NB4 (cell line): ENCODE data around the gene WDR20.

Experiments used
- DNase-seq: peaks from one replicate; pipeline ENCODE4 v3.0.0; 2010; ENCODE audit warnings: low read depth
- H3K4me3 ChIP-seq: one replicate; pipeline ENCODE4 v1.5.1; 2011; ENCODE audit warnings: mild to moderate bottlenecking, low read depth, low read length, moderate library complexity
- CTCF ChIP-seq: IDR thresholded peaks from one replicate; pipeline ENCODE4 v1.5.1; 2012; ENCODE audit warnings: low read depth, low read length
- MAX ChIP-seq: IDR thresholded peaks from 2 replicates; pipeline ENCODE4 v1.6.1; 2011; ENCODE audit warnings: low read depth, low read length
- MYC ChIP-seq: IDR thresholded peaks from 2 replicates; pipeline ENCODE4 v1.6.1; 2011; ENCODE audit warnings: low read depth, low read length
- POLR2A ChIP-seq: IDR thresholded peaks from 2 replicates; pipeline ENCODE4 v1.6.1; 2011; ENCODE audit warnings: mild to moderate bottlenecking; ENCODE audit not compliant: insufficient read length; ENCODE audit errors: extremely low read depth

The WDR20 gene

GRCh38 chr14:102233081-102233480 lies 93.4 kb downstream of the WDR20 start:
- DNase-seq = no peak
- peak overlapping the region; percentile 85 for H3K4me3 ChIP-seq
- TF ChIP-seq MAX = no peak

- H3K4me3 ChIP-seq = peak overlapping the region; percentile 85
- DNase-seq = peak; percentile 47
- no peak for TF ChIP-seq MYC
- TF ChIP-seq CTCF = no peak
- no peak for TF ChIP-seq MAX
- TF ChIP-seq POLR2A = no peak
Measured at GRCh38 chr14:102234331-102235264, 94.9 kb downstream of the WDR20 start.

- TF ChIP-seq POLR2A (no peak), CTCF (peak; percentile 73), MAX (peak; percentile 69), MYC (peak; percentile 81)
- DNase-seq = peak; percentile 90
- peak overlapping the region; percentile 85 for H3K4me3 ChIP-seq
Measured at GRCh38 chr14:102235275-102235897, 95.7 kb downstream of the WDR20 start.

- TF ChIP-seq CTCF (no peak), POLR2A (no peak), MYC (no peak), MAX (no peak)
- peak overlapping the region; percentile 85 for H3K4me3 ChIP-seq
- no peak for DNase-seq
Measured at GRCh38 chr14:102236026-102236425, 96.3 kb downstream of the WDR20 start.

- peak overlapping the region; percentile 85 for H3K4me3 ChIP-seq
- DNase-seq = peak; percentile 82
- TF ChIP-seq CTCF (peak; percentile 3), MAX (no peak)
Measured at GRCh38 chr14:102238131-102238530, 98.4 kb downstream of the WDR20 start.

GRCh38 chr14:102238766-102239165 lies 99.1 kb downstream of the WDR20 start:
- peak overlapping the region; percentile 85 for H3K4me3 ChIP-seq
- TF ChIP-seq POLR2A (no peak), MYC (no peak), MAX (no peak), CTCF (no peak)
- DNase-seq = no peak
